Measurements from ENCODE around the gene GSC.
"Not testable (repeated sequence)": the region's sequence is repeated elsewhere in the genome, so short reads cannot be mapped to it uniquely, and the experiment has no call there.

GSC gene

GRCh38 chr14:94738097-94738496 lies 31.8 kb downstream of the GSC start:
- DNase-seq, result no peak

GRCh38 chr14:94728950-94729349 lies 41.0 kb downstream of the GSC start:
- no peak for DNase-seq

DNA sequence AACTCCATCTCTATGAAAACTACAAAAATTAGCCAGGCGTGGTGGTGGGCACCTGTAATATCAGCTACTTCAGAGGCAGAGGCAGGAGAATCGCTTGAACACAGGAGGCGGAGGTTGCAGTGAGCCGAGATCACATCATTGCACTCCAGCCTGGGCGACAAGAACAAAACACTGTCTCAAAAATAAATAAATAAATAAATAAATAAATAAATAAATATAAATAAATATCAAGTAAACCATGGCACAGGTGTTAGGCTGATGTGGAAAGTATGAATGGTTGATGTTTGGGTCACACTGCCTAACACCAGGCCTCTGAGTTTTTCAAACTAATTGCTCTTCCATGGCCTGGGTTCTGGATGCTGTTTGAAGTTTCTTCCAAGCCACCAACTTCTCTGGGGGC lies 41.5 kb downstream of the GSC start:
- not testable (repeated sequence) for DNase-seq

DNA sequence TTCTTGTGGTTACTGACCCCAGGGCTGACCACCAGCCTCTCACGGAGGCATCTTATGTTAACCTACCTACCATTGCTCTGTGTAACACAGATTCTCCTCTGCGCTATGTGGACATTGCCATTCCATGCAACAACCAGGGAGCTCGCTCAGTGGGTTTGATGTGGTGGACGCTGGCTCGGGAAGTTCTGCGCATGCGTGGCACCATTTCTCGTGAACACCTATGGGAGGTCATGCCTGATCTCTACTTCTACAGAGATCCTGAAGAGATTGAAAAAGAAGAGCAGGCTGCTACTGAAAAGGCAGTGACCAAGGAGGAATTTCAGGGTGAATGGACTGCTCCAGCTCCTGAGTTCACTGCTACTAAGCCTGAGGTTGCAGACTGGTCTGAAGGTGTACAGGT lies 43.3 kb downstream of the GSC start:
- not testable (repeated sequence) for DNase-seq

DNA sequence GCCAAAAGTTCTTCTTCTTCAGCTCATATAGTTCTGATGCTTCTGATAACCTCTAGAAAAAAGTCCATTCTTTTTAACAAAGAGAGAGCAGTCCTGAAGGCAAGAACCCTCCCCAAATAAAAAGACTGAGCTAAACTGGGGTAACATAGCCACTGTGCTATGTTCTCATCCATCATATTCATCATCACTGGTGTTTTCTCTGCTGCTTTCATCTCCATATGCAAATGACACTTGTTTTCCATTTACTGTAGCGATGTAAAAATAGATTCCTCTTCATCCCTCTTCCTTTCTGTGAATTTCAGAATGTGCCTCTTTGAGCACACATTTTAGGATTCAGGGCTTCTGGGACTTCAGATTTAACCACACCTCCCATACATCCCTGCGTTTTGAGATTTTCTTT lies 44.9 kb downstream of the GSC start:
- no peak for DNase-seq

DNA sequence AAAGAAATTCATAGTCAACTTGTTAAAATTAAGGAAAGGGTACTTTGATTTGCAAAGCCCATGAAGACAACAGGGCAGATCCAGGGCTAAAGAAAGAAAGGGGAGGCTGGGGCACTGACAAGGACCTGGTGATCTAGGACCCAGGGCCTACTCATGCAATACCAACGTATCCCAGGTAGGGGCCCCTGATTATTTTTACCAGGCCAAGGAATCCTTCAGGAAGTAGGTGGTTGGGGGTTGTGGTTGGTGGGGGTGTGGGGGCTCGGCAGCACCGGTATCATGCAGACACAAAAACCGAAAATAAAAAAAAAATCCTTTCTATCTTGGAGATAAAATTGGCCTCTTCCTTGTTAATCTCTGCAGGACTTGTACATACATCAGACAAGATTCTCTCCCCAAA lies 47.5 kb downstream of the GSC start:
- DNase-seq, result no peak

Measured in CD4-positive, alpha-beta T cell treated with Interleukin-12 subunit alpha and Interleukin-12 subunit beta, for 1 hour (primary cell).